KBM-7 (cell line): ENCODE results near the gene CNTNAP2.

ENCODE experiments used
- DNase-seq: peaks from one replicate; pipeline ENCODE4 v3.0.0-alpha.2; 2015
- in situ Hi-C: fragments of 300-500 bp; cut with MboI; formaldehyde crosslinking; loops from 2 replicates; pipeline ENCODE4 v1.14.3; 2020; ENCODE audit warnings: low sequenced_read_pairs, low pct_unique_long_range_greater_than_20kb, mixed read lengths

Gene CNTNAP2

DNA sequence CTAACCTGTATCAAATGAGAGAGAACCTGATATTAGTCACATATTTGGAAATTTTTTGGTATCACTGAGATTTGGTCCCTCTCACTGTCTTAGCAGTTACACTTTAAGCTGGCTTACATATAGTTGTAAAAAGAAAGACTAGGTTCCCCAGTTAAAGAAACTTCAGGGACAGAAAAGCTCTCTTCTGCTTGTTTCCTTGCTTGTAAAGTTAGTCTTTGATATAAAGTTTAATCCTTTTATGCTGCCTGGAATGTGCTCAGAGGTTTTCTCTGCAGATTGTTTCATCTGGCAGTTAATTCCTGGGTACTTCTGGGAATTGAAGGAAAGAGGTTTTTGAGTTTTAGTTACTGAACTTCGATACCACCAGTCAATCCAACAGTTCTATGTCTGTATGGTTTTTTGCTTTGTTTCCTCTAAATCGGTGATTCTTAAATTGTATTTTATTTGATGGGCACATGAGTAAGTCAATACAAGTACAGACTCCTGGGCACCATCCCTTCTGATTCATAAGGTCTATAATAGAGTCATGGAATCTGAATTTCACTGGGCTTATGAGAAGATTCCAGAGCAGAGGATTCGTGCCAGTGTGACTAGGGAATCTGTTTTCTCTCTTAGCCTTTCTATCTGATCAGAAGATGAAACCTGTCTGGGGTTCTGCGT is 1393.1 kb downstream of the CNTNAP2 start:
- no peak for DNase-seq
- in situ Hi-C loops: no loop called here

DNA sequence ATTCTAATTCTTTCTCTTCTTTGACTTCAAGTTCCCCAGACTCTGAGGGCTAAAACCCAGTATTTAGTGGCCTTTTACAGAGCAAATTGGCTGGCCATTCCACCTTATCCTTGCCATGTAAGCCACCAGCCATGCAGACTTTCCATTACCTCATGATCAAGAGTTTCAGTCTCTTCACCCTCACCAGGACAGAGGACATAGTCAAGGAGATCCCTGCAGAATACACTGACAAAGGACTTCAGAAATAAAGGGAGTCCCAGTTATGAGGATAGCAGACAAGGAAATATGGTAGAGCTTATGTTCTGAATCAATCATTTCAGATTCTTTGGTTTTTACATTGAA is 1393.6 kb downstream of the CNTNAP2 start:
- DNase-seq: no peak
- in situ Hi-C loops: no loop called here

DNA sequence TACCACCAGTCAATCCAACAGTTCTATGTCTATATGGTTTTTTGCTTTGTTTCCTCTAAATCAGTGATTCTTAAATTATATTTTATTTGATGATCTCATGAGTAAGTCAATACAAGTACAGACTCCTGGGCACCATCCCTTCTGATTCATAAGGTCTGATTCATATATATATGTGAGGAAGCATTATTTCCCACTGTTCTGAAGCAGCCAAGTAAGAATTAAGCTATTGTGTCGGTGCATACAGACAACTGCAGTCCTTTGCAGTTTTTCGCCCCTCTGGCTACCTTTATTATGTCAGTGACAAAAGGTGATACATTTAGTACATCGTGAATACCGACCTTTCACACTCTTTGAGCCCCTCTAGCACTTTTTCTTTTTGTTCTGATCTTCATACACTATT is 1394.3 kb downstream of the CNTNAP2 start:
- no peak for DNase-seq
- in situ Hi-C loops: no loop called here

DNA sequence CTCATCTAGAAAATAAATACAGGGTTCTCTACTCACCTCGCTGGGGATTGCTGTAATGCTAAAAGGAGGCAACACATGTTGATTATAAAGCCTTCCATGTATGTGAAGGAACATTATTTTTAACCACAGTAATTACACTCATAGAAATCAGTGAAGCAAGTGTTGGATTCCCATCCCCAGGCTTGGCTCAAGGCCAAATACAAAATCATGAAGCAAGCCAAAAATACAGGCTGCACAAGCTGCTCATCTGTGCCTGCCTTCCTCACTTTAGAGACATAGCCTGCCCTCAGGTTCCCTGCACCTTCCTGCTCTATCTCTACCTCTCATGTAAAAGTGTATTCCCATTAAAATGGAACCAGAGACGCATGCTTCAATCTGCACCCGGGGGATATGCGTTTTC is 1396.8 kb downstream of the CNTNAP2 start:
- in situ Hi-C loops: no loop called here
- no peak for DNase-seq

DNA sequence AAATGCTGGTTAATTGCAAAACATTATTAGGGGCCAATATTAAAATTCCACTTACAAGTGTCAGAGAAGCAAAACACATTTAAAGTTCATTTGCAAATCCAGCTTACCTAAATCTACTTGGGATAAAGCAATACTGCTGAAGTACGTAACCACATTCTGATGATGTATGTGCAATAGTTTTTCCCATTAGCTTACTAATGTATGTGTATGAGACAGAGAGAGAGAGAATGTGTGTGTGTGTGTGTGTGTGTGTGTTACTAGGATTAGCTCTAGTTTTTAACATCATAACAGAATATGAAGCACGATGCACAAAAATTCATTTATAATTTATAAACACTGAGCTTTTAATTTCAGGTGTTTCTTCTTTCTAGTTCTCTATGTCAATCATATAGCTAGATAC is 1399.8 kb downstream of the CNTNAP2 start:
- no peak for DNase-seq

DNA sequence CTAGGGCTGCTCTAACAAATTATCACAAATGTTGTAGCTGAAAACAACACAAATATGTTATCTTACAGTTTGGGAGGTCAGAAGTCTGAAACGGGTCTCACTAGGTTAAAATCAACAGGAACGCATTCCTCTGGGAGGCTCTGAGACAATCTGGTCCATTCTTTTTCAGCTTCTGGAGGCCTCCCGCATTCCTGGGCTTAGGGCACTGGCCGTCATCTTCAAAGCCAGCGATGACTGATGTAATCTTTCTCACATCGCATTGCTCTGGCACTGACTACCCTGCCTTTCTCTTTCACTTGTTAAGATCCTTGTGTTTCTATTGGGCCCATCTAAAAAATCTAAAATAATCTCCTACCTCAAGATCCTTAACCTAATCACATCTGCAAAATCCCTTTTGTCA is 1402.5 kb downstream of the CNTNAP2 start:
- in situ Hi-C loops: no loop called here
- no peak for DNase-seq

More for the DNA sequence above, 1399.8 kb downstream of the CNTNAP2 start:
- in situ Hi-C loops: no loop called here

DNA sequence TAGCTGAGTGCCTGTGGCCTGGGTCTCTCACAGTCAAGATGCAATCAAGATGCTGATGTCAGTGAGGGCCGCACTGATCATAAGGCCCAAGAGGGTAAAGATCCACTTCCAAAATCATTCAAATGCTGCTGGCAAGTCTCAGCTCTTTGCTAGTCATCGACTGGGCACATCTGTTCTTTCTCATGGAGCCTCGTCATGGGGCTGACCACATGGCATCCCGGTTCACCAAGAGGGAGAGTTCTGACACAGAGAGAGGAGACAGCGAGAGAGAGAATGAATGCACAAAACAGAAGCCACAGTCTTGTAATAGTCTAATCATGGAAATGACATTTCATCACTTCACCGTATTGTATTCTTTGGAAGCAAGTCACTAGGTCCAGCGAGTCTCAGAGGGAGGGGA is 1406.5 kb downstream of the CNTNAP2 start:
- no peak for DNase-seq
- in situ Hi-C loops: no loop called here

DNA sequence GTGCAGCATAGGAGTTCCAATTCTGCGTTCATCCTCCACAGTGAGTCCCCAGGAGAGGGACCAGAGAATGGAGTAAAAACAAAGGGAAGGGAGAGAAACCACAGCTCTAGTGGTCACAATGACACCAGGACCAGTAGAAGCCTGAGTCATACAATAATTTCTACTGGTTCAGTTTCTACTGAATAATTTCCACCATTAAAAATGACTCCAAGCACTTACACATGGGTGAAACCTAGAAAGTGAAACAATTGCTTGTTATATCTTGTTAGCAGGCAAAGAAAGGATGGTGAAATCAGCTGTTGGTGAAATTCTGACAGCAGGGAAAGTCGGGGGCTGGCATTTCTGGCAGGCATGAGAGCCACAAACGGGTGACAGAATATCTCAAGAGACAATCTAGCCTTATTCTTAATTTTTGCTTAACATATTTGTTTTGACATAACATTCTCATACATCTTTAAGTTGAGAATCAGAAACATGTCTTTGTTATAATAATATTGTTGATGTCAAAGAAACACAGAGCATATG is 1408.2 kb downstream of the CNTNAP2 start:
- no peak for DNase-seq
- in situ Hi-C loops: no loop called here

DNA sequence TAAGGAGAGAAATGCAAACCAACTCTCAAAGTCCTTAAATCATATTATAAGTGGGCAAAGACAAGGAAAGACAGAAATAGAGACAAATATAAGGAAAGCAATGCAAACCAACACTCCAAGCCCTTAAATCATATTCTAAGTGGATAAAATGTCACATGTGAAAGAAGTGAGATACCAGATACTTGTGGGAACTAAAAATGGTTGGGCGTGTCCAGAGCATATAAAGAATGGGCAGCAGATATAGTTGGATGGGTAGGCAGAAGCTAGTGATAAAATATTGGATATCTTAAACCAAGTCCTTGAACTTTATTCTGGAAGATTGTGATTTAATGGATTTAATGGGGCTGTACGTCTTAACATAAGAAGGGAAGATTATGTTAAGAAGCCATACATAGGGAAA is 1408.7 kb downstream of the CNTNAP2 start:
- DNase-seq: no peak
- in situ Hi-C loops: no loop called here

DNA sequence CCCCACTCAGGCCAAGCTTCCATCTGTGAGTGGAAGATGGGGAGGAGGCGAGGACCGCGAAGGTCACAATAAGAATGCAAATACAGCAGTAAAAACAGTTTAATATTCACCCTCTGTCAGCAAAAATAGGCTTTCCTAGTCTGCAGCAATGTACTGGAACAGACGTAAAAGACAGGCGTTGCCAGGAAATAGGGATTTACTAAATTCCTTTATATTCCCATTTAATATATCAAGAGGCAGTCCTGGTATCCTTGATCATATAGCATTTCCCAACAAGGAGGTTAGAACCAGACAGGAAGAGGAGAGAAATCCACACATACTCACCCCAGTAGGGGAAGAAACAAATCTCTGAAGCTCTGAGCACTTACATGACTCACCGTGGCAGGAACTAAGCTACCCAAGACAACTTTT is 1419.1 kb downstream of the CNTNAP2 start:
- in situ Hi-C loops: no loop called here
- no peak for DNase-seq

DNA sequence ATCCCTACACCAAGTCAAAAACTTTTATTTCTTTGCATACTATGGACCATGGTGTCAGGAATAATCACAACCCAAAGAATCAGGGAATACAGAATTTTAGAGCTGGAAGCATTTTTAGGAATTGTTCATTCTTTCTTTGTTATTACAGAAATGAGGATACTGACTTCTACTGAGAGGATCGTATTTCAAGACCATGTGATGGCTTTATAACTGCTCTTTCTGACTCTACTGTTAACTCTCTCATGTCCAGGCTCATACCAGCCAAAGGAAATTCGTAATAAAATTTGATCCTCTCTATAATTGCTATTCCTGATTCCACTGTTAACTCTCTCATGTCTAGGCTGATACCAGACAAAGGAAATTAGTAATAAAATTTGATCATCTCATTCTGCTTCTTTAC is 1423.1 kb downstream of the CNTNAP2 start:
- no peak for DNase-seq
- in situ Hi-C loops: no loop called here

DNA sequence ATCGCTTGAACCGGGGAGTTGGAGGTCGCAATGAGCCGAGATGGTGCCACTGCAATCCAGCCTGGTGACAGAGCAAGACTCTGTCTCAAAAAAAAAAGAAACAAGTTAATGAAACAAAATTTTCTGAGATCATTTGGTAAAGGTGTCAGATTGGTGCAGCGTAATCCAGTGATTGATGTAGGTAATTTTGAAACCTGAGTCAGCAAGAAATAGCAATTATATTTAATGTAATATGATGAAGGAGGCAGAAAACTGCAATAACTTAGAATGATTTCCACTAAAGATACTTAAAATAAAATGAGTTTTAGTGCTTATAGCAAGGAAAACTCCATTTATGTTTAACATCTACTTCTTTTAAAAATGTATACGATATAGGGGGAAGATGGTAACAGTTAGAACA is 1424.1 kb downstream of the CNTNAP2 start:
- in situ Hi-C loops: no loop called here
- no peak for DNase-seq

DNA sequence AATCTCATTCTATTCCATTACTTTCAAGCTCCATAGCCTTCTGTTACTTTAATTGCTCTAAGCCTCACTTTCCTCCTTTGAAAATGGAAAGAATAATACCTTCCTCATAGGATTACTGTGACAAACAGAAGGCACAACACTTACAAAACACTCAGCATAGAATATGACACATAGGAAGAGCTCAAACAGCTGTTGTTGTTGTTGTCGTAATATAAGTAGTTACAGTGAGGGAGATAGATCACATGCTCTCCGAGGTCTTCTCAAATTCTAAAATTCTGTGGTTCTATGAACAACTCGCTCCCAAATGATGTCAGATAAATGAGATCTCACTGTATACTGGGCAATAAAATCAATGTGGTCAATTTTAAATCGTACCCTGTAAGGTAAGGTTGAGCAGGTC is 1424.7 kb downstream of the CNTNAP2 start:
- in situ Hi-C loops: no loop called here

DNA sequence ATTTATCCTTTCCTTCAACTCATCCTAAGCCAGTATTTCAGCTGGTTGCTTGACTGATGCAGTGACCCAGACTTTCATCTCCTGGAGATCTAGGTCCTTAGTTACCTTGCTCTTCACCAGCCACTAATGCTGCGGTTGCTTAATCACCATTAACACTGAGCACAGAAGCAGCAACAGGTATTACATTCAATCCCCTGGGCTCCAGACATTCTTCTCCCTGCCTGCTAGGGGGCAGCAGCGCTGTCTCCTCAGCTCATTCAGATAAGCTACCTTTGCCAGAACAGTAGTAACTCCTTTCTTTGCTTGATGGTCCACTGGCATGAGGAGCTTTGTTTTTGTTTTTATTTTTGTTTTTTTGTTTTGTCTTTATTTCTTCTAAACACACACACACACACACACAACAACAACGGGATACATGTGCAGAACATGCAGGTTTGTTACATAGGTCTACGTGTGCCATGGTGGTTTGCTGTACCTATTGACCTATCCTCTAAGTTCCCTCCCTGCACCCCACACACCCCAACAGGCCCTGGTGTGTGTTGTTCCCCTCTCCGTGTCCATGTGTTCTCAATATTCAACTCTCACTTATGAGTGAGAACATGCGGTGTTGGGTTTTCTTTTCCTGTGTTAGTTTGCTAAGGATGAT is 1430.8 kb downstream of the CNTNAP2 start:
- in situ Hi-C loops: no loop called here
- peak; percentile 40 for DNase-seq

More for the DNA sequence above, 1424.7 kb downstream of the CNTNAP2 start:
- DNase-seq: no peak

DNA sequence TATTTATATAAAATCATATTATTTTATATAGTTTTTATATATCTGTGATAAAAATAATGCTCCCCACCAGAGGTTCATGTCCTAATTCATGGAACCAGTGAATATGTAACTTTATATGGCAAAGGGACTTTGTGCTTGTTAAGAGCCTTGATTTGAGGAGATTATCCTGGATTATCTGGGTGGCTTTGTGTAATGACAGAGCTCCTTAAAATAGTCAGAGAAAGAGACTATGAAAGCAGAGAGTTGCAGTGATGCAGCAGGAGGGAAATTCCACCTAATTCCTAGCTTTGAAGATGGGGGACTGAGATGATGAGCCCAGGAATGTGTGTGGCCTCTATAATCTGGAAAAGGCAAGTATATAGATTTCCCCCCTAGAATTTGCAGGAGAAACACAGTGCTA is 1439.7 kb downstream of the CNTNAP2 start:
- no peak for DNase-seq

DNA sequence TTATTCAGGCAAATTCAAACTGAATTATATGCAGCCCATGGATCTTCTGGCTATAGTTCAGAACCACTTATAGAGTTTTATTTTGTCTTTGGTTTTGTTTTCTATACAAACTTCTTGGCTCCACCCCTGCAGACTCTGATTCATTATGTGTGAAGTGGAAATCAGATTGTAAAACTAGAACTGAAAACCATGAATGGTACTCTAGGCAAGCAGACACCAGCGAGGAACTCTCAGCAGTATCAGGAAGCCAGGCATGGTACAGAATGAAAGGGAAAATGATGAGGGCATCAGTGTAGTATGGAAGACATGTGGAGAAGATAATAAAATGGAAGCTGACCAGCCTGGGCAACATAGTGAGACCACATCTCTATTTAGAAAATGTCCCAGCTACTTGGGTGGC is 1447.1 kb downstream of the CNTNAP2 start:
- in situ Hi-C loops: no loop called here
- DNase-seq: no peak

More for the DNA sequence above, 1439.7 kb downstream of the CNTNAP2 start:
- in situ Hi-C loops: no loop called here

DNA sequence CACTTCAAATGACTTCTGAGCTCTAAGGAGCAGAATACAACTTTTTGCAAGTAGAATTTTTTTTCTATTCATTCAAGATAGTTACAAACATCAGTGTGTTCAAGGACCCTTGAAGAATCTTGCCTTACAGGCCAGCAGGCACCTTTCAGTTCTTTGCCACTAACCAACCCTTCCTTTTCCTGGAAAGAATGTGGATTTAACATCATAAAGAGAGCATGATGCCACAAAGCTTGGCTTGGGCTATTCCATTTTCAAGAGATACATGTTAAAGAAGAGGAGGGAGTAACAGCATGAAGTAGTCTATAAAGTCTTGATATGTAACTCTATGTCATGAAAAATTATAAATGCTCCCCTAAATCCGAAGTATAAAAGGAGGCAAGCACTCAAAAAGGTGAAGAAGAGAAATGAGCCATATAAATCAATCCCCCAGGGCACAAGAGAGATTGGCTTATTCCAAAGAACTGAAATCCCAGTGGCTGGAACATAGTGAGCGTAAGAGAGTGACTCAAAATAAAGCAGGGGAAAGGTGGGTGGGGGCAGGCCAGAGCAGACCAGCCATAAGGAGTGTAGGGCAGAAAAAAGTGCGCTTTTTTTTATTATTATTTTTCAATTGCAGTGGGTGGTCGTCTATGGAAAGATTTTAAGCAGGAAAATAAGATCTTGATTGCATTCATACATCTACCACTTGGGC is 1448.3 kb downstream of the CNTNAP2 start:
- DNase-seq: no peak
- in situ Hi-C loops: no loop called here

DNA sequence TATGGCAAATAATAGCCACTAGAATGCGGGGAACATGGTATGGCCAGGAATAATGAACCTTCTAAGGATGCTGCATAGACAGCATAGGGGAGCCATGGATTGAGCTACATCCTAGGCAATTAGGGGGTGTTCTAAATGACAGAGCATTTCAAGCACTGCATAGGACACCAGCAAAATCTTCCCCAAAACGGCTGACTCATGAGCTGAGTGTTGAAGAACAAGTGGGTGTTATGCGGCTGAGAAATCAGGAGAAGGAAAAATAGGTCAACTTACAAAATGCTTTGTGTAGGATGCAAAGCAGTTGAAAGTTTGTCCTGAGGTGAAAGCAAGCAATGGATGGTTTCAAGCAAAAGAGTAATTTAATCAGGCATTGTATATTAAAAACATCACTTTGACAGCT is 1450.4 kb downstream of the CNTNAP2 start:
- in situ Hi-C loops: no loop called here
- DNase-seq: no peak

DNA sequence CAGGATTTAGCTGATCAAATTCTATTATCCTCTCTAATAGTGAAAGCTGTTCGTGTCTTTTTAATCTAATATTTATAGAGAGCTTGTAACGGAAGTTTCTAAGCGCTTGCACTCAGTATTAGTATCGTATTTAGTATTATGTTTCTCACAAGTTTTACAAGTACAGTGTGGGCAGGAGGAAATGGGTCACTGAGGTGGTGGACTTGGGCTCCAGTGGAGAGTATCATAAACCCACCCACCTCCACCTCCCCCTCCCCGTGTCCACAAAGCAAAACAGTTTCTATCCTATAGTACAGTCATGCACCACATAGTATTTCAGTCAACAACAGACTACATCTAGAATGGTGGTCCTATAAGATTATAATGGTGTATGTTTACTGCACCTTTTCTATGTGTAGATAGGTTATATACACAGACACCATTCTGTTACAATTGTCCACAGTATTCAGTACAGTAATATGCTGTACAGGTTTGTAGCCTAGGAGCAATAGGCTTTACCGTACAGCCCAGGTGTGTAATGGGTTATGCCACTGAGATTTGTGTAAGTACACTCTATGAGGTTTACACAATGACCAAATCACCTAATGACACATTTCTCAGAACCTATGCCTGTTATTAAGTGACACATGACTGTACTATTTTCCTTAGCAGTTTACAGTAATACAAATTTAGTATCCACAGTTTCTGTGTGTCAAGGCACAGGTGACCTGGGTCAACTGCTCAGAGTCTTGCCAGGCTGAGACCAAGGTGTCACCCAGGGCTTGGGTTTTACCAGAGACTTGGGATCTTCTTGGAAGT is 1452.7 kb downstream of the CNTNAP2 start:
- in situ Hi-C loops: no loop called here
- no peak for DNase-seq

DNA sequence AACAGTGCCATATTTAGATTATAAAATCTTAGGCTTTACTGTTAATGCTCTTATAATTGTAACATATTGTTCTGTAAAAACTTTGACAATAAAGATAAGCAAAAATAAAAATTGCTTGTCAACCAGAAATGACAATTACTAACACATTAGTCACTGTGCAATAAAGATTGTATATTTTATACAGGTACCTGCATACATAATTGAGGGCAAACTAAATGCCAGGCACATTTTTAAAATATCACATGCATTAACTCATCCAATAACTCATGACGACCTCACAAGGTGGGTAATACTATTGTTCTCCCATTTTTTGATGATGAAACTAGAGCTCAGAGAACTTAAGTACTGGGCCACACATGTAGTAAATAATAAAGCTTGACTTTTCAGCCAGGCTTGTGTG is 1453.8 kb downstream of the CNTNAP2 start:
- DNase-seq: no peak
- in situ Hi-C loops: no loop called here
